Measurements from ENCODE around the gene CNTROB.
A peak's percentile ranks its signal among the peaks of the same experiment; 100 is the strongest.

CNTROB gene

DNA sequence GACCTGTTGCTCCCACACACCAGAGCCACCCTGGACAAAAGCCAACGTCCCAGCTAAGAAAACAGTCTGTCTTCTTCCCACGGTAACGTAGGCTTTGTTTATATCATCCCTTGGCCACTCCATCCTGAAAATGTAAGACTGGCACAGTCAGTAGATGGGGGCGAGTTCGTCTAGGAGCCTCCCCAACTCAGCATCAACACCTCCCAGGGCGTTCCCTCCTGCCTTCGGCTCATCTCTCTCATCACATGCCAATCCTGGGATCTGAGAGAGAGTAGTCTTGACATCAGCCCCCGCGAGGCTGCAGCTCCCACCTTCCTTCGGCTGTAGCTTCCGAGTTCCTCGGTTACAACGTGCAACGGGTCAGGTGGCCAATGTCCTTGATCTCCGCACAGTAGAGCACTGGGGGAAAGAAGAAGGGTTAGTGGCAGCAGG lies 16.8 kb upstream of the CNTROB start:
- no peaks in the 10 kb centered on the region for H3K9me3 ChIP-seq (ENCODE audit: low read length)
- peaks cover 10% of the 10 kb centered on the region for H3K4me1 ChIP-seq (ENCODE audit: insufficient read depth, low read length)
- H2AFZ ChIP-seq (ENCODE audit: low read depth, low read length), result no peak overlapping the region
- no peaks in the 10 kb centered on the region for H3K27me3 ChIP-seq (ENCODE audit: insufficient read depth, low read length)
- peak overlapping the region; percentile 71 for H3K4me3 ChIP-seq (ENCODE audit: low read length)
- peaks cover 20% of the 10 kb centered on the region for H3K36me3 ChIP-seq (ENCODE audit: insufficient read depth, low read length)

- no peaks in the 10 kb centered on the region for H3K9me3 ChIP-seq (ENCODE audit: low read length)
- peaks cover 10% of the 10 kb centered on the region for H3K4me1 ChIP-seq (ENCODE audit: insufficient read depth, low read length)
- no peaks in the 10 kb centered on the region for H3K27me3 ChIP-seq (ENCODE audit: insufficient read depth, low read length)
- H3K36me3 ChIP-seq (ENCODE audit: insufficient read depth, low read length), result peaks cover 15% of the 10 kb centered on the region
- peak within 1 kb of the TSS; percentile 73 for H2AFZ ChIP-seq (ENCODE audit: low read depth, low read length)
- peak within 1 kb of the TSS; percentile 71 for H3K4me3 ChIP-seq (ENCODE audit: low read length)
Measured at GRCh38 chr17:7915611-7916384, 16.2 kb upstream of the CNTROB start, which contains the start of gene RNF227. Gene RNF227, minus strand, starts transcription at chr17:7916289. Its CDS starts 94 bp downstream, at chr17:7916195.

DNA sequence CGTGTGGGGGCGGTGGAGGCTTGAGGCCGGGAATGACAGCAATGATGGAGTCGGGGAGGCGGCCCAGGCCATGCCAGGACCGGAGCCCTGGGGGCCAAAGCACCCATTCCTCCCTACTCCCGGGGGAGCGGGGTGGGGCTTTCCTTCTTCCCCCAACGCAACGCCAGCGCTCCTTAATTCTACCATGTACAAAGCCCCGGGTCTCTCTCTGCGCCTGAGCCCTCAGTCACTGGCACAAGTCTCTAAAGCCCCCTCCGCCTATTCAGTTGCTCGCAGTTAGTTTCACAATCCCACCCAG lies 15.7 kb upstream of the CNTROB start:
- Histone ChIP-seq H2AFZ (ENCODE audit: low read depth, low read length) (peak overlapping the region; percentile 73), H3K4me3 (ENCODE audit: low read length) (peak overlapping the region; percentile 71), H3K9me3 (ENCODE audit: low read length) (no peaks in the 10 kb centered on the region), H3K36me3 (ENCODE audit: insufficient read depth, low read length) (peaks cover 9% of the 10 kb centered on the region), H3K4me1 (ENCODE audit: insufficient read depth, low read length) (peaks cover 10% of the 10 kb centered on the region), H3K27me3 (ENCODE audit: insufficient read depth, low read length) (no peaks in the 10 kb centered on the region)

DNA sequence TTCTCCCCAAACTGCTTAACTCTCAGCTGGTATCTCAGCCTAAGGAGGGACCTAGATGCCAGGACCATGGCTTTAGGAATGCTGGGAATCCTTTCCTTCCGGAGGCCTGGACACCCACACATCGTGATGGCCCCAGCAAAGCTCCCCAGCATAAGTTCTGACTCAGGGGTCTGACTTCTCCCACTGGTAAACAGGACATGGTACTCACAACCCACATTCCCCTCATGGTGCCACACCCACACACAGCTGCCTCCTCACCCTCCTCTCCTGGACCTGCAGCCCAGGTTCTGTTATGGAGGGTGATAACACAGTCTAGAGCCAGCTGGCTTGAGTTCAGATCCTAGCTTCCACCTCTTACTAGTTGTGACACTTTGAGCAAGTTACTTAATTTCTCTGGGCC lies 15.2 kb upstream of the CNTROB start:
- Histone ChIP-seq H2AFZ (ENCODE audit: low read depth, low read length) (peak overlapping the region; percentile 73), H3K4me3 (ENCODE audit: low read length) (peak overlapping the region; percentile 71), H3K4me1 (ENCODE audit: insufficient read depth, low read length) (peaks cover 10% of the 10 kb centered on the region), H3K27me3 (ENCODE audit: insufficient read depth, low read length) (no peaks in the 10 kb centered on the region), H3K9me3 (ENCODE audit: low read length) (no peaks in the 10 kb centered on the region), H3K36me3 (ENCODE audit: insufficient read depth, low read length) (peaks cover 5% of the 10 kb centered on the region)

DNA sequence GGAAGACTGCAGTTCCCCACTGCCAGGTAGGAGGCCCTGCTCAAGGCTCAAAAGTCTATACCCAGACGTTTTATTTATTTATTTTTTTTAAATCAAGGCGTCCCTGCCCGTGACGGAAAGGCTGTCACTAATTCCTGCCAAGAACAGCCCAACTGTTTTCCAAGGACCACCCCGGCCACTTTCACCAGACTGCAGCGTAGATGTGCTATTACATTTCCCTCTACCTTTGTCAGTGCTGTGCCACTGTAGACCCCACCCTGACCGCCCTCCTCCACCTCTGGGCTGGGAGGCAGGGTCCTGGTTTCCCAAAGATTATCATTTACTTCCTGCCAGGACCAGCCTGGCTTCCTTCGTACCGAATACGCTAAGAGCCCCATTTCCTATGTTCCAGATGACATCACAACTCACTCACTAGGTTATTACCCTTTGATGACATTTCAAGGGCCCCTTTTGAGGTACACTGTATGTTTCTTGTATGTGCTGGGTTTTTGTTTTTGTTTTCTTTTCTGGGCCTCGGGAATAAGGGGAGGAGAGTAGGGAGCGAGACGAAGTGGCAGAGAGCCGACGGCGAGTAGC lies 9.6 kb upstream of the CNTROB start:
- peaks cover 2% of the 10 kb centered on the region for H3K36me3 ChIP-seq (ENCODE audit: insufficient read depth, low read length)
- H3K4me1 ChIP-seq (ENCODE audit: insufficient read depth, low read length), result no peaks in the 10 kb centered on the region
- no peaks in the 10 kb centered on the region for H3K27me3 ChIP-seq (ENCODE audit: insufficient read depth, low read length)
- no peak overlapping the region for H2AFZ ChIP-seq (ENCODE audit: low read depth, low read length)
- no peak overlapping the region for H3K4me3 ChIP-seq (ENCODE audit: low read length)
- H3K9me3 ChIP-seq (ENCODE audit: low read length), result no peaks in the 10 kb centered on the region

GRCh38 chr17:7922845-7923628 lies 9.0 kb upstream of the CNTROB start:
- no peaks in the 10 kb centered on the region for H3K27me3 ChIP-seq (ENCODE audit: insufficient read depth, low read length)

DNA sequence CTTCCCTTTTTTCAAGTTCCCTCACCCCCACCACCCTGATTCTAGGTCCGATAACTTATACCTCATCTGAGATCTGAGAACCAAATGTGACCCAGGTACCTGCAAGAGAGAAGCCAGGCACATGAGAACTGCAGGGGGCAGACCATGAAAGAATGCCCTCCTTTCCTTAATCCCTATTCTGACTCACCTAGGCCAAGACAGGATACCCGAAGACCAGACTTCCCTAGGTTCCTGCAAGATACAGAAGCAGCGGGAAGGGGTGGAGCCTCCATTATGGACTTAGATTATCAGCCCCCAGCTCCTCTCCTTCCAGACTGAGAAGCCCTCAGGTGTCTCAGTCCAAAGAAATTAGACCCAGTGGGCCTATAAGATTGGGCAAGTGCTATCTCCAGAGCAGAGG lies 4.4 kb upstream of the CNTROB start:
- H3K4me1 ChIP-seq (ENCODE audit: insufficient read depth, low read length), result peaks cover 13% of the 10 kb centered on the region
- H3K36me3 ChIP-seq (ENCODE audit: insufficient read depth, low read length), result peaks cover 23% of the 10 kb centered on the region
- no peak overlapping the region for H2AFZ ChIP-seq (ENCODE audit: low read depth, low read length)
- no peak overlapping the region for H3K4me3 ChIP-seq (ENCODE audit: low read length)
- H3K9me3 ChIP-seq (ENCODE audit: low read length), result no peaks in the 10 kb centered on the region
- H3K27me3 ChIP-seq (ENCODE audit: insufficient read depth, low read length), result no peaks in the 10 kb centered on the region

More at GRCh38 chr17:7922845-7923628, 9.0 kb upstream of the CNTROB start:
- H3K9me3 ChIP-seq (ENCODE audit: low read length), result no peaks in the 10 kb centered on the region
- peaks cover 6% of the 10 kb centered on the region for H3K36me3 ChIP-seq (ENCODE audit: insufficient read depth, low read length)
- H2AFZ ChIP-seq (ENCODE audit: low read depth, low read length), result no peak overlapping the region
- H3K4me3 ChIP-seq (ENCODE audit: low read length), result no peak overlapping the region
- H3K4me1 ChIP-seq (ENCODE audit: insufficient read depth, low read length), result no peaks in the 10 kb centered on the region

DNA sequence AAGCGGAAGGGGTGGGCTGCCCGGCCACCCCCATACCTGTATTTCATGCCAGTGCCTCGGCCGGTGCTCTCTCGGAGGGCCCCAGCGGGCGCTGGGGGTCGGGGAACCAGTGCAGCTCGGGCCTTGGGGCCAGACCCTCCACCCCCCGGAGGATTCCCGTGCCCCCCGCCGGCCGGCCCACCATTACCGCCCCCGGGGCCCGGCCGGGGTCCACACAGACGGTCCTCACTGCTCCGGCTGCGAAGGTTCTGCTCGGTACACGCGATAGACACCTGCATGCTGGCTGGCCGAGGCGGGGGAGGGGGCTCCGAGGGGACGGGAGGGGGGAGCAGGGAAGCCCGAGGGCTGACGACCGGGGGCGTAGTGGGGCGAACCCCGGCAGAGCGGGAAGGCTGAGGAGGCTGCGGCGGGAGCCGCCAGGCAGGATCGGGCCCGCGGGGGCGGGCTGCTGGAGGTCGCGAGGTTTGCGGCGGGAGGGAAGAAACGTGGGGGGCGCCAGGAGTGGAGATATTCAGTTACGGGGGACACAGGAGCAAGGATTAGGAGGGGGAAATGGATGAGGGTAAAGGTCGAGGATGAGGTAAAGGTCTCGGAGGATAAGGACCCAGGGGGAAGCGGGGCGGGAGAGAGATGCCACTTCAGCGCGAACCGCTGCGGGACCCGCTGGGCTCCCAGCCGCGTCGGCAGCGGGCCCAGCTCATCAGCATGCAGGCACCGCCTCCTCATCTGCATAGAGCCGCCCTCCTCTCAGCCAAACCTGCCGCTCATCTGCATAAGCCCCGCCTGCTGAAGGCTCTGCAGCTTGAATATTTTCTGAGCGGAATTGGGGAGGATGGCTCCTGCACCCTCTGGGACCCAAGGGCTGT lies 2.6 kb upstream of the CNTROB start, which contains the start of gene KCNAB3:
KCNAB3 (minus strand) TSS at position 699 of the 866 bp plus-strand sequence; CDS start at position 278, 421 bp downstream.
- Histone ChIP-seq H3K4me3 (ENCODE audit: low read length) (peak within 1 kb of the TSS; percentile 88), H3K27me3 (ENCODE audit: insufficient read depth, low read length) (no peaks in the 10 kb centered on the region), H3K9me3 (ENCODE audit: low read length) (no peaks in the 10 kb centered on the region), H3K36me3 (ENCODE audit: insufficient read depth, low read length) (peaks cover 26% of the 10 kb centered on the region), H3K4me1 (ENCODE audit: insufficient read depth, low read length) (peaks cover 27% of the 10 kb centered on the region), H2AFZ (ENCODE audit: low read depth, low read length) (no peak within 1 kb of the TSS)

DNA sequence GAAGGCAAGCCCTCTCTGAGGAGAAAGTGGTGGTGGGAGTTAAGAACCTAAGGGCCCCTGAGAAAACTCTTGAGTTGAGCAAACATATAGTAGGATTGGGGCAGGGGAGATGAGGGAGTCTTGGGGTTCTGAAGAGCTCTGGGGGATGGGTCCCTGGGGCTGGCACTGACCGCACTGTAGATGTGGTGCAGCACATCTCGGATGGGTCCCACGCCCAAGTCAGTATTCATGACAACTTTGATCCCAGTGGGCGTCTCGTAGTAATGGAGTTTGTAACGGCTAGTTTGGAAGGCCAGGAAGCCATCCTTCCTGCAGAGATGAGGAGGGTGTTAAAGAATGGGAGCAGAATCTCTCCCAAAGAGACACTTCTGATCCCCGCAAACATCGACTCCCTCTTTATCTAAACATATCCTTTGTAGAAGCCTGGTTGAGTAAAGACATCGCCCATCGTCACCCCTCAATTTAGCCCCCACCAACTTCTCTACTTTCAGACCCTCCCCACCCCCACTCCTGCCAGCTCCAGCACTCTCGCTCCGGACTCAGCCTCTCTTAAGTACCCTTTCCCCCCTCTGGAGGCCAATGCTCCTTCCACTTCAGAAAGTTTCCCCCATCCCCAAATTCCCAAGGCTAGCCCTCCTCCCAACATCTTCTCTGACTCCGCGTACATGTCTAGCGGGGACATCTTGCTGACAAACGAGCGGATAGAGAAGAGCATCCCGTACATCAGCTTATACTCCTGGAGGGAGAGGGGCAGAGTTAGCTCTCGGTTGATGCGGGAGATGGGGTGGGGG lies 970 bp upstream of the CNTROB start:
- peak overlapping the region; percentile 88 for H3K4me3 ChIP-seq (ENCODE audit: low read length)
- H2AFZ ChIP-seq (ENCODE audit: low read depth, low read length), result peak overlapping the region; percentile 38
- peaks cover 27% of the 10 kb centered on the region for H3K4me1 ChIP-seq (ENCODE audit: insufficient read depth, low read length)
- peaks cover 39% of the 10 kb centered on the region for H3K36me3 ChIP-seq (ENCODE audit: insufficient read depth, low read length)
- H3K9me3 ChIP-seq (ENCODE audit: low read length), result no peaks in the 10 kb centered on the region
- no peaks in the 10 kb centered on the region for H3K27me3 ChIP-seq (ENCODE audit: insufficient read depth, low read length)

DNA sequence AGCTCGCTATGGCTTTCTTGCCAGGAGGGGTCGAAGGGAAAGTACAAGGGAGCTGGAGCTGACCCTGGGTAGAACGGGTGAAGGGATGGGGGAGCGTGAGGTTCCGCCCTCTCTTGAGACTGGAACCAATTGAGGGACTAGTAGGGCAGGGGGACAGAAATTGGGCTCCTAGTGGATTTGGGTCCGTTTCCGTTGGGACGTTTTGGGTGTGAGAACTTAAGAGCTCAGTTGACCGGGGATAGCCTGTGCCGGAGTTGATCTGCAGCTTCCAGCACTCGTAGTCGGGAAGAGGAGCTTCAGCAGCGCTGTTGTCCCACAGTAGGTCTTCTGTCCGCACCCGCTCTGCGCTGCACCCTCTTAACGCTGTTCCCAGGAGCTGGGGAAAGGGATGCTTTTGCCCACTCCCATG lies 481 bp downstream of the CNTROB start:
- Histone ChIP-seq H2AFZ (ENCODE audit: low read depth, low read length) (peak overlapping the region; percentile 81), H3K27me3 (ENCODE audit: insufficient read depth, low read length) (no peaks in the 10 kb centered on the region), H3K9me3 (ENCODE audit: low read length) (no peaks in the 10 kb centered on the region), H3K36me3 (ENCODE audit: insufficient read depth, low read length) (peaks cover 47% of the 10 kb centered on the region), H3K4me3 (ENCODE audit: low read length) (peak overlapping the region; percentile 88), H3K4me1 (ENCODE audit: insufficient read depth, low read length) (peaks cover 27% of the 10 kb centered on the region)

- H3K9me3 ChIP-seq (ENCODE audit: low read length), result no peaks in the 10 kb centered on the region
- H3K4me3 ChIP-seq (ENCODE audit: low read length), result peak overlapping the region; percentile 88
- peaks cover 47% of the 10 kb centered on the region for H3K36me3 ChIP-seq (ENCODE audit: insufficient read depth, low read length)
- H3K27me3 ChIP-seq (ENCODE audit: insufficient read depth, low read length), result no peaks in the 10 kb centered on the region
- peak overlapping the region; percentile 81 for H2AFZ ChIP-seq (ENCODE audit: low read depth, low read length)
- peaks cover 27% of the 10 kb centered on the region for H3K4me1 ChIP-seq (ENCODE audit: insufficient read depth, low read length)
Measured at GRCh38 chr17:7932949-7933348, 943 bp downstream of the CNTROB start.

- Histone ChIP-seq H3K4me3 (ENCODE audit: low read length) (no peak overlapping the region), H3K36me3 (ENCODE audit: insufficient read depth, low read length) (peaks cover 53% of the 10 kb centered on the region), H3K4me1 (ENCODE audit: insufficient read depth, low read length) (peaks cover 23% of the 10 kb centered on the region), H2AFZ (ENCODE audit: low read depth, low read length) (no peak overlapping the region), H3K9me3 (ENCODE audit: low read length) (no peaks in the 10 kb centered on the region), H3K27me3 (ENCODE audit: insufficient read depth, low read length) (no peaks in the 10 kb centered on the region)
Measured at GRCh38 chr17:7935859-7936258, 3.9 kb downstream of the CNTROB start.
